ENCODE results near the gene NRG3. TPM values are rescaled to one million over a fixed set of nuclear protein-coding genes. Genes with fewer than 3 reads are reported as not detected.

The NRG3 gene
- total and polyA plus RNA-seq, 2 donors (not counting 1 experiment from before 2014, with no cell fraction given) = not detected

DNA sequence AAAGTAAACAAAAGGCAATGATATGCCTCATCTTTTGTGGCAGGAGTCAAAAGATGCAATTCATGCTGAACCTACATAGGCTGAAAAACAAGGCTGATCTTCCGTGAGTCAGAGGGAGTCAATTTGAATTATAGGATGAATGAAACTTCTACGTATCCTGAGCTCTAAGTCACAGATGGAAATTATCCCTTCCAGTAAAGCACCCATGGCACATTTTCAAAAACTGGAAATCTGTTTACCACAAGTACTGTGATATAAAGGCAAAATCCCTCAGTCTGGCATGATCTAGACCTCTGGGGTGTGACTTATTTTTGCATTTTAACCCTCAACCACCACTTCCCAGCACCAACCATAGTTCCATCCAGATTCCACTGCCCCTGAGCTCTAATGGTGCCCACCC, 69.6 kb downstream of the NRG3 start:
- TF ChIP-seq CTCF (conservative IDR thresholded peaks at IDR 0.05 in 1 of 2, IDR thresholded peaks at IDR 0.05 in 1 of 2; ENCODE audit: low read depth in 1 of 2, low read length in 2 of 2) (no peak), EZH2 (IDR thresholded peaks at IDR 0.05; ENCODE audit: low read length, missing control alignments) (no peak)
- Histone ChIP-seq H3K4me3 (replicated peaks in 1 of 4; ENCODE audit: control extremely low read depth in 1 of 4, insufficient read depth in 1 of 4, low read depth in 3 of 4, low read length in 4 of 4) (no peak overlapping the region), H3K27me3 (ENCODE audit: control insufficient read depth, insufficient read depth, low read length) (no peaks in the 10 kb centered on the region), H3K9ac (ENCODE audit: insufficient read depth, low read length) (no peak overlapping the region), H3K4me2 (ENCODE audit: extremely low read depth, insufficient read depth, low read length) (no peak overlapping the region), H3K36me3 (ENCODE audit: control insufficient read depth, insufficient read depth, low read length) (no peaks in the 10 kb centered on the region), H3K4me1 (ENCODE audit: control insufficient read depth, extremely low read depth, insufficient read depth, low read length) (no peaks in the 10 kb centered on the region), H3K27ac (ENCODE audit: insufficient read depth, low read length) (no peak overlapping the region), H4K20me1 (ENCODE audit: control insufficient read depth, extremely low read depth, insufficient read depth, low read length) (no peaks in the 10 kb centered on the region), H2AFZ (ENCODE audit: low read length) (no peak overlapping the region), H3K9me3 (ENCODE audit: control insufficient read depth, insufficient read depth, low read depth, low read length) (no peaks in the 10 kb centered on the region), H3K79me2 (ENCODE audit: control insufficient read depth, insufficient read depth, low read length) (no peaks in the 10 kb centered on the region)
- peak in 1 of 2 donors; percentile 5 for DNase-seq (ENCODE audit: low read depth in 2 of 2)

DNA sequence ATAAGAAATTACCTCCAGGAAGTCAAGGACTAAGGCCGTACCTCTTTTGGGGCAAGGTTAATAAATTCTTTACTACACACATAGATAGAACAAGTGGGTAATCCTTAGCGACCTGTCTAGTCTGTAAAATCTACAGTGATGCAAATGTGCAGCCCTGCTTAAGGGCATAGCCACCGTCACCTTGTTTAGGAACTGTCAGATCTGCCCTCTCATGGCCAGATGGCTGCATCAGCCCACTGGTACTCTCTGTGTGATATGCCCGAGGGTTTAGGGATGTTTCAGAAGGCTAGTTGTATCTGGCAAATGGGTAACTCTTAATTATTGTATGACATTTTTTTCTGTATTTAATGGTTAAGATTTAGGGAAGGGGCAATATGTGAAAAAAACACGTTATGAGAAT, 74.3 kb downstream of the NRG3 start:
- TF ChIP-seq CTCF (conservative IDR thresholded peaks at IDR 0.05 in 1 of 2, IDR thresholded peaks at IDR 0.05 in 1 of 2; ENCODE audit: low read depth in 1 of 2, low read length in 2 of 2) = no peak
- TF ChIP-seq EZH2 (IDR thresholded peaks at IDR 0.05; ENCODE audit: low read length, missing control alignments) = no peak
- Histone ChIP-seq H3K79me2 (ENCODE audit: control insufficient read depth, insufficient read depth, low read length) (no peaks in the 10 kb centered on the region), H3K4me3 (replicated peaks in 1 of 4; ENCODE audit: control extremely low read depth in 1 of 4, insufficient read depth in 1 of 4, low read depth in 3 of 4, low read length in 4 of 4) (no peak overlapping the region), H3K4me1 (ENCODE audit: control insufficient read depth, extremely low read depth, insufficient read depth, low read length) (no peaks in the 10 kb centered on the region), H3K4me2 (ENCODE audit: extremely low read depth, insufficient read depth, low read length) (no peak overlapping the region), H3K27me3 (ENCODE audit: control insufficient read depth, insufficient read depth, low read length) (no peaks in the 10 kb centered on the region), H4K20me1 (ENCODE audit: control insufficient read depth, extremely low read depth, insufficient read depth, low read length) (no peaks in the 10 kb centered on the region), H3K27ac (ENCODE audit: insufficient read depth, low read length) (no peak overlapping the region), H2AFZ (ENCODE audit: low read length) (no peak overlapping the region), H3K36me3 (ENCODE audit: control insufficient read depth, insufficient read depth, low read length) (no peaks in the 10 kb centered on the region), H3K9ac (ENCODE audit: insufficient read depth, low read length) (no peak overlapping the region), H3K9me3 (ENCODE audit: control insufficient read depth, insufficient read depth, low read depth, low read length) (no peaks in the 10 kb centered on the region)
- DNase-seq (ENCODE audit: low read depth in 2 of 2) = no peak

GRCh38 chr10:81950358-81950757, 75.4 kb downstream of the NRG3 start:
- no peak for DNase-seq (ENCODE audit: low read depth in 2 of 2)
- H3K4me2 ChIP-seq (ENCODE audit: extremely low read depth, insufficient read depth, low read length) = no peak overlapping the region
- H4K20me1 ChIP-seq (ENCODE audit: control insufficient read depth, extremely low read depth, insufficient read depth, low read length) = no peaks in the 10 kb centered on the region
- H3K27me3 ChIP-seq (ENCODE audit: control insufficient read depth, insufficient read depth, low read length) = no peaks in the 10 kb centered on the region
- no peaks in the 10 kb centered on the region for H3K4me1 ChIP-seq (ENCODE audit: control insufficient read depth, extremely low read depth, insufficient read depth, low read length)
- no peaks in the 10 kb centered on the region for H3K9me3 ChIP-seq (ENCODE audit: control insufficient read depth, insufficient read depth, low read depth, low read length)
- TF ChIP-seq EZH2 (IDR thresholded peaks at IDR 0.05; ENCODE audit: low read length, missing control alignments) (no peak), CTCF (conservative IDR thresholded peaks at IDR 0.05 in 1 of 2, IDR thresholded peaks at IDR 0.05 in 1 of 2; ENCODE audit: low read depth in 1 of 2, low read length in 2 of 2) (no peak)
- H3K9ac ChIP-seq (ENCODE audit: insufficient read depth, low read length) = no peak overlapping the region
- H3K27ac ChIP-seq (ENCODE audit: insufficient read depth, low read length) = no peak overlapping the region
- no peak overlapping the region for H2AFZ ChIP-seq (ENCODE audit: low read length)
- H3K36me3 ChIP-seq (ENCODE audit: control insufficient read depth, insufficient read depth, low read length) = no peaks in the 10 kb centered on the region
- no peaks in the 10 kb centered on the region for H3K79me2 ChIP-seq (ENCODE audit: control insufficient read depth, insufficient read depth, low read length)
- no peak overlapping the region for H3K4me3 ChIP-seq (replicated peaks in 1 of 4; ENCODE audit: control extremely low read depth in 1 of 4, insufficient read depth in 1 of 4, low read depth in 3 of 4, low read length in 4 of 4)

Measured in fibroblast of lung (primary cell).